NCI-H146 (cell line): ENCODE data around the gene GLB1L2.

Source experiments
- DNase-seq: peaks from one replicate; lab custom pipeline; 2025; lab: John Stamatoyannopoulos, UW

Gene GLB1L2

GRCh38 chr11:134405436-134405835 is 73.6 kb downstream of the GLB1L2 start:
- no peak for DNase-seq

GRCh38 chr11:134405841-134406240 is 74.1 kb downstream of the GLB1L2 start:
- no peak for DNase-seq

GRCh38 chr11:134406264-134407185 is 74.7 kb downstream of the GLB1L2 start:
- no peak for DNase-seq

- DNase-seq, result no peak
Observed at GRCh38 chr11:134407321-134407828, 75.6 kb downstream of the GLB1L2 start.

GRCh38 chr11:134407923-134408322 is 76.1 kb downstream of the GLB1L2 start:
- DNase-seq, result no peak

GRCh38 chr11:134409552-134410429 is 78.0 kb downstream of the GLB1L2 start:
- no peak for DNase-seq

- no peak for DNase-seq
Observed at GRCh38 chr11:134410766-134411165, 79.0 kb downstream of the GLB1L2 start.

GRCh38 chr11:134412203-134413042 is 80.6 kb downstream of the GLB1L2 start, which contains the start of gene B3GAT1:
TSS of gene B3GAT1 (minus strand) at chr11:134412242. CDS start at chr11:134387659, 24,583 bp downstream.
- DNase-seq, result peak; percentile 45

- no peak for DNase-seq
Observed at GRCh38 chr11:134413043-134413825, 81.4 kb downstream of the GLB1L2 start.

GRCh38 chr11:134413826-134414731 is 82.3 kb downstream of the GLB1L2 start:
- no peak for DNase-seq

GRCh38 chr11:134414766-134415765 is 83.3 kb downstream of the GLB1L2 start:
- no peak for DNase-seq

- DNase-seq, result no peak
Observed at GRCh38 chr11:134416726-134417125, 84.9 kb downstream of the GLB1L2 start.

- no peak for DNase-seq
Observed at GRCh38 chr11:134417871-134418840, 86.4 kb downstream of the GLB1L2 start.

GRCh38 chr11:134423106-134423505 is 91.3 kb downstream of the GLB1L2 start:
- DNase-seq, result no peak

- DNase-seq, result no peak
Observed at GRCh38 chr11:134425413-134425812, 93.6 kb downstream of the GLB1L2 start.
